ENCODE results near the gene IDH2.
"Not testable (repeated sequence)": the region's sequence is repeated elsewhere in the genome, so short reads cannot be mapped to it uniquely, and the experiment has no call there.

- TF ChIP-seq NFYB (CRISPR knock-in tag; IDR thresholded peaks at IDR 0.05); ZBTB2 (CRISPR knock-in tag; IDR thresholded peaks at IDR 0.05; ENCODE audit: low read depth); MEIS2 (CRISPR knock-in tag; IDR thresholded peaks at IDR 0.05); ZNF746 (CRISPR knock-in tag; IDR thresholded peaks at IDR 0.05); ATM (IDR thresholded peaks at IDR 0.05; ENCODE audit: borderline replicate concordance); ZNF432 (CRISPR knock-in tag; IDR thresholded peaks at IDR 0.05; ENCODE audit: borderline replicate concordance); U2AF1 (optimal IDR thresholded peaks at IDR 0.05; ENCODE audit: low read depth, low read length); CTCF (CRISPR knock-in tag; IDR thresholded peaks at IDR 0.05); POLR2G (IDR thresholded peaks at IDR 0.05; ENCODE audit: low read depth, low read length); POLR2A (IDR thresholded peaks at IDR 0.05; ENCODE audit: insufficient read depth in 1 of 2, low read depth in 2 of 2, low read length in 2 of 2): not testable (repeated sequence)
Observed at GRCh38 chr15:90150551-90150950, 48.3 kb upstream of the IDH2 start.
